Stimulated activated naive CD4-positive, alpha-beta T cell (primary cell): ENCODE measurements around the gene ABLIM2.
A peak's percentile ranks its signal among the peaks of the same experiment; 100 is the strongest.
"Not testable (repeated sequence)": the region's sequence is repeated elsewhere in the genome, so short reads cannot be mapped to it uniquely, and the experiment has no call there.

Experiments used
- DNase-seq, 6 experiments: peaks; one replicate each; lab custom pipeline; 2025; lab: John Stamatoyannopoulos, UW

Gene ABLIM2

DNA sequence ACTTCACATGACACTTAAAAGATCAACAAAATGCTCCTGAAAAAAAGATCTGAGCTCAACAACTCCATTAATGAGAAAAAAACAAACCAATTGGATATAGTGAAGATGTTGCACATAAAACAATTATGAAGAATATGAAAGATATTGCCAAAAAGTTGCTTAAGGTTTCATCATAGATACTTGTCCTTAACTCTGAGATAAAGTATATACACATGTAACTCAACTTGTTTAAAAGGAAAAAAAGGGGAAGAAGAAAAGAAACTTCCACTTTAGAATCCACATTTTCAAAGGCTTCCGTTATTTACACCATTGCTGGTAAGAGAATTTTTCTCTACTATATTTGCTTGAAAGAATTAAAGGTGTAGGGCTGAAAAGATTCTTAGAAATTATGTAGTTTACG, 221.6 kb downstream of the ABLIM2 start:
- peak in 2 of 6 experiments; percentile 12 for DNase-seq

- DNase-seq, result no peak
These were observed 224.7 kb downstream of the ABLIM2 start for GRCh38 chr4:7933651-7934510.

GRCh38 chr4:7932287-7932686, 226.3 kb downstream of the ABLIM2 start:
- DNase-seq, result no peak

DNA sequence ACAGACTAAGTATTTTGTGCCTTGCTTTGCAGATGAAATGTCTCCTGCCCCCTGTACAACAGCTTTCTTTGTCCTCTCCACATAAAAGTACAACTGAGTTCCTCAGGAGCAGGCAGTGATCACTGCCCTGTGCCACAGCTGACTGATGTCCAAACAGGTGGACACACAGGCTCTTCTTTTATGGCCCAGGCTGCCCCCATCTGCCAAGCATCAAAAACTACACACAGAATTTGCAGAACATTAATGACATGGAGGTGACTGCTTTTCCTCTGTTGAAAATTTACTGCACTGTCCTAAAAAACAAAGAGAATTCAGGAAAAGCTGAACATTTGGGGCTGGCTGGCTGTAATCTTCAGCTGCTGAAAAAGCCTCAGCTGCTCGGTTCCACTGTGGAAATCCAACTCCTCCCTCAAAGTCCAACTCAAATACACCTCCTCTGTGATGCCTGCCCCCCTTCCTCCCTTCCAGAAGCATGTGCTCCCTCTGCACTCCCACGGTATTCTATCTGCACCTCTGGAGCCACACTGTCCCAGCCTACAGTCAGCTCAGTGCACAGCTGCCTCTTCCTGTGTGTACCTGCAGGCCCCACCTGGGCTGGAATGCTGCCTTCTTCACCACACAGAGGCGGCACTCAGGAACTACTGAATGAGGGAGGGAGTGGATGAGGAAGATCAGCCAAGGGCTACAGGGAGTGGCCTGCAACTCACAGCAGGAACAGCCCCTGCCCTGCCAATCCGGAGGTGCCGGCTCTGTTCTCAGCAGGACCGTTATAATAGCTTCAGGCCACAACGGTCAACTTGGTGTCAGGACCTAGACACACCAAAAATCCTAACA, 229.3 kb downstream of the ABLIM2 start:
- DNase-seq, result no peak

DNA sequence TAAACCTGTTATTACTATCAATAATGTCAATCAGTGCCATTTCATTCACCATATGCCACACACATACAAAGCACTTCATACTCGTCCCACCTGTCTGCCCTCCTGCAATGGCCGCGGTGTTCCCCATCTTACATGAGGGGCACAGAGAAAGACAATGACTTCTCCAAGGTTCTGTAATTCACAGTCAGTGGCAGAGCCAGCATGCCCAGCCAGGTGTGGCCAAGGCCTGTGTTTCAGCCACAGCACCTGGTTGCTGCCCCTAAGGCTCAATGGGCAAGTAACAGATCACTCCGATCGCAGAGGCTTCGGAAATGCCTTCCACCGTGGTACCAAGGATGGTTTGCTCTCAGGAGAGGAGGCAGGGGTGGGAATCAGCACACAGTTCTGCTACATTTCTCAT, 229.9 kb downstream of the ABLIM2 start:
- DNase-seq, result no peak

- DNase-seq, result no peak
These were observed 231.8 kb downstream of the ABLIM2 start for GRCh38 chr4:7926822-7927221.

DNA sequence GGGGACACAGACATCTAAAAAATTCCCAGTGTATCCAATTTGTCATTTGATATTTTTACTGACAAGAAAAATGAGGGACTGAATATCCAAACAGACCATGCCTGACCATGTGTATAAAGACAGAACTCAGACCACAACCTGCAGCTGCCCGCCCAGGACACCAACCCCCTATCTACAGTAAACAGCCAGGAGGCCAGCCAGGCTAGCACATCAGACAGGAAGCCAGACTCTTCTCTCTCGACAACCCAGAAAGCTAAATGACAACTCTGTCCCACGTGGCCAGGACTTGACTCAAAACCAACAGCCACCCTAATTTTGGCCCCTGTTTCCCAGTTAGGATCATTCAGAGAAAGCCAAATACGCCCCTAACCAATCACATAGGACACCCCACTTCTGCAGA, 234.0 kb downstream of the ABLIM2 start:
- no peak for DNase-seq

GRCh38 chr4:7924163-7924562, 234.4 kb downstream of the ABLIM2 start:
- DNase-seq, result no peak

- DNase-seq, result no peak
These were observed 236.1 kb downstream of the ABLIM2 start for GRCh38 chr4:7922466-7922865.

DNA sequence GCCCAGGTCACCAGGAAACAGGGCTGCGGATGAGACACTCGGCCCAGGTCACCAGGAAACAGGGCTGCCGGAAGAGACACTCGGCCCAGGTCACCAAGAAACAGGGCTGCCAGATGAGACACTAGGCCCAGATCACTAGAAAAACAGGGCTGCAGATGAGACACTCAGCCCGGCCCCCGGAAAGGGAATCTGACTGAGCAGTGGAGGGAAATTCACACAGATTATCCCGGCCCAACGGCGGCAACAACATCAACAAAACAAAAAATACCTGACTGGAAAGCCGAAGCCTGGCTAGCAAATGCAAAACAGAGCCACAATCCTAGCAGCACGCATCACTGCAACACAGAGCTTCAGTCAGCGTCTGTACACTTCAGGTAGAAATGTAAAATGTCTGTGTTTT, 239.6 kb downstream of the ABLIM2 start:
- no peak for DNase-seq

DNA sequence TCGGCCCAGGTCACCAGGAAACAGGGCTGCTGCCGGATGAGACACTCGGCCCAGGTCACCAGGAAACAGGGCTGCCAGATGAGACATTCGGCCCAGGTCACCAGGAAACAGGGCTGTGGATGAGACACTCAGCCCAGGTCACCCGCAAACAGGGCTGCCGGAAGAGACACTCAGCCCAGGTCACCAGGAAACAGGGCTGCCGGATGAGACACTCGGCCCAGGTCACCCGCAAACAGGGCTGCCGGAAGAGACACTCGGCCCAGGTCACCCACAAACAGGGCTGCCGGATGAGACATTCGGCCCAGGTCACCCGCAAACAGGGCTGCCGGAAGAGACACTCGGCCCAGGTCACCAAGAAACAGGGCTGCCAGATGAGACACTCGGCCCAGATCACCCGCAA, 240.4 kb downstream of the ABLIM2 start:
- DNase-seq, result not testable (repeated sequence)

DNA sequence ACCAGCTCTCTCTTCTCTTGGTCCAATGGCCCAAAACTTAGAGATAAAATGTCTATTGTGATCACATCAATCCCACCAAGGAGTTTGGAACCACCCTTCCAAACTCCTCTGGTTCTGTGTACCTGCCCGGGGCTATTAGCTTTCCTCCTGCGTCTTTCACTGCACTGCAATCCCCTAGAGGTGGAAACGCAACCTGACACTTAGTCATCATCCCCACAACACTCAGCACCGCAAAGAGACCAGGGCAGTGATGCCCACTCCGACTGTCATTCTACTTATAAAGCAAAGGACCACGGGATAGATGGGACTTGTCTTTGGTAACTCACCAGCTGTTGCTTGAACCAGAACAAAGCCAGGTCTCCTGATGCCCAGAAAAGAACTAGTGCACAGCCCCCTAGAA, 240.9 kb downstream of the ABLIM2 start:
- no peak for DNase-seq

DNA sequence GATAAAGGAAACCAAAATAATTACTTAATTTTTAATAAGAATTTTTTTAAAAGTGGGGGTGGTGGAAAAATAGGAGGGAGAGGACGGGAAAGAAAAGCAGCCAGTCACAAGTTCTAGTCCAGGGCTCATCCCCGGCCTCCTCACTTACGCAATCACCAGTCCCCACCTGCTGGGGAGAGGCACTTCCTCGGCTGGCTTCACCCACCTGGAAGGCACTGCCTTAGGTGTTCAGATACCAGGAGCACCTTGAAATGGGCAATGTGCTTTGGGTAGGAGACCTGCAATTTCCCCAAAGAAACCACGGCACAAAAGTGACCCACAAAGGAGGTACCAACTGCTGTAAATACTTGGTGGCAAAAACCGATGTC, 242.8 kb downstream of the ABLIM2 start:
- no peak for DNase-seq
